ENCODE data around the gene STIM2.

STIM2 gene

GRCh38 chr4:26830701-26831100 lies 29.9 kb upstream of the STIM2 start:
- H3K9me3 ChIP-seq (ENCODE audit: control insufficient read depth in 5 of 5, low read length in 5 of 5), result no peaks in the 10 kb centered on the region
- H3K36me3 ChIP-seq (ENCODE audit: control insufficient read depth in 5 of 5, insufficient read depth in 5 of 5, low read length in 5 of 5), result no peaks in the 10 kb centered on the region
- no peak overlapping the region for H3K9ac ChIP-seq (ENCODE audit: low read length in 5 of 5)
- no peaks in the 10 kb centered on the region for H3K27me3 ChIP-seq (ENCODE audit: control insufficient read depth in 5 of 5, insufficient read depth in 4 of 5, low read length in 5 of 5)
- no peak overlapping the region for H3K27ac ChIP-seq (ENCODE audit: low read depth, low read length)
- H3K4me1 ChIP-seq (ENCODE audit: control insufficient read depth in 5 of 5, insufficient read depth in 5 of 5, low read length in 5 of 5), result peaks cover 0 to 4% (median 0%) of the 10 kb centered on the region in 5 donors
- H3K4me3 ChIP-seq (ENCODE audit: low read depth in 1 of 5, low read length in 5 of 5), result no peak overlapping the region

DNA sequence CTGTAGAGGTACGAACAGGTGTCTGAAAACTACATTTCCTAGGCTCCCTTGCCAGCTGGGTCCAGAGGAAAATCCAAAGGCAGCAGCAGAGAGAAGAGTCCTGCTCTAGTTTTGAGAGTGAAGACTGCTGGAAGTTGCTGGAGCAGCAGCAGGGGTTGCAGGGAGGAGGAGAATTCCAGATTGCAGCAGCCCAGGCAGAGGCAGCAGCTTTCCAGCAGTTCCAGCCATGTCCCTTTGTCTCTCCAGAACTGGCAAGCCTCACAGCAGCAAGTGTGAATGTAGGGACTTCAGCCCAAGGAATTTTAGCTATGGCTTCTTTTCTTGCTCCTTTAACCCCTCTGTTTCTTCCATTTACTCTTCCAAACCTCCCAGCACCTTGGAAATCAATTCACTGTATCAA lies 24.1 kb upstream of the STIM2 start:
- no peaks in the 10 kb centered on the region for H3K27me3 ChIP-seq (ENCODE audit: control insufficient read depth in 5 of 5, insufficient read depth in 4 of 5, low read length in 5 of 5)
- no peak overlapping the region for H3K27ac ChIP-seq (ENCODE audit: low read depth, low read length)
- peaks cover 0 to 10% (median 4%) of the 10 kb centered on the region in 5 donors for H3K4me1 ChIP-seq (ENCODE audit: control insufficient read depth in 5 of 5, insufficient read depth in 5 of 5, low read length in 5 of 5)
- H3K36me3 ChIP-seq (ENCODE audit: control insufficient read depth in 5 of 5, insufficient read depth in 5 of 5, low read length in 5 of 5), result no peaks in the 10 kb centered on the region
- no peak overlapping the region for H3K4me3 ChIP-seq (ENCODE audit: low read depth in 1 of 5, low read length in 5 of 5)
- no peak overlapping the region for H3K9ac ChIP-seq (ENCODE audit: low read length in 5 of 5)
- no peaks in the 10 kb centered on the region for H3K9me3 ChIP-seq (ENCODE audit: control insufficient read depth in 5 of 5, low read length in 5 of 5)

- H3K4me1 ChIP-seq (ENCODE audit: control insufficient read depth in 5 of 5, insufficient read depth in 5 of 5, low read length in 5 of 5), result peaks cover 0 to 10% (median 4%) of the 10 kb centered on the region in 5 donors
- no peak overlapping the region for H3K9ac ChIP-seq (ENCODE audit: low read length in 5 of 5)
- H3K27me3 ChIP-seq (ENCODE audit: control insufficient read depth in 5 of 5, insufficient read depth in 4 of 5, low read length in 5 of 5), result no peaks in the 10 kb centered on the region
- no peak overlapping the region for H3K4me3 ChIP-seq (ENCODE audit: low read depth in 1 of 5, low read length in 5 of 5)
- H3K36me3 ChIP-seq (ENCODE audit: control insufficient read depth in 5 of 5, insufficient read depth in 5 of 5, low read length in 5 of 5), result no peaks in the 10 kb centered on the region
- H3K9me3 ChIP-seq (ENCODE audit: control insufficient read depth in 5 of 5, low read length in 5 of 5), result no peaks in the 10 kb centered on the region
- no peak overlapping the region for H3K27ac ChIP-seq (ENCODE audit: low read depth, low read length)
Observed at GRCh38 chr4:26837993-26838842, 22.4 kb upstream of the STIM2 start.

DNA sequence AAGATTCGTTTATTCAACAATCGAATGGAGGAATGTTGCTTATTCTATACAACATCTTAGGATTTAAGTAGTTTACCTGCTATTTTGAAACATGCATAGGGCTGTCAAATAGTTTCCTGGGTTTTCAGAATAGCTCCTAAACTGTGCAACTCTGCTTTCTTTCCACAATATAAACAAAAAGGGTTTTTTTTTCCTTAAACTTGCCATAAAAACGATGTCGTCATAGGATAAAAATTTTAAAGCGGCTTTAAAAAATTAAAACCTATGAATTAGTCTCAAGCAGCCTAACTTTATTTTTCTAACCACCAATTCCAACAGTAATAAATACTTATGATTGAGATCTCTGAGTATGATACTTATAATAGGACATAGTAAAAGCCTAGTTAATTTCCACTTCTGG lies 21.6 kb upstream of the STIM2 start:
- Histone ChIP-seq H3K9me3 (ENCODE audit: control insufficient read depth in 5 of 5, low read length in 5 of 5) (no peaks in the 10 kb centered on the region), H3K27me3 (ENCODE audit: control insufficient read depth in 5 of 5, insufficient read depth in 4 of 5, low read length in 5 of 5) (no peaks in the 10 kb centered on the region), H3K4me3 (ENCODE audit: low read depth in 1 of 5, low read length in 5 of 5) (no peak overlapping the region), H3K9ac (ENCODE audit: low read length in 5 of 5) (no peak overlapping the region), H3K4me1 (ENCODE audit: control insufficient read depth in 5 of 5, insufficient read depth in 5 of 5, low read length in 5 of 5) (peaks cover 0 to 10% (median 4%) of the 10 kb centered on the region in 5 donors), H3K27ac (ENCODE audit: low read depth, low read length) (no peak overlapping the region), H3K36me3 (ENCODE audit: control insufficient read depth in 5 of 5, insufficient read depth in 5 of 5, low read length in 5 of 5) (no peaks in the 10 kb centered on the region)

- H3K4me3 ChIP-seq (ENCODE audit: low read depth in 1 of 5, low read length in 5 of 5), result no peak overlapping the region
- H3K27me3 ChIP-seq (ENCODE audit: control insufficient read depth in 5 of 5, insufficient read depth in 4 of 5, low read length in 5 of 5), result no peaks in the 10 kb centered on the region
- no peak overlapping the region for H3K9ac ChIP-seq (ENCODE audit: low read length in 5 of 5)
- H3K4me1 ChIP-seq (ENCODE audit: control insufficient read depth in 5 of 5, insufficient read depth in 5 of 5, low read length in 5 of 5), result peaks cover 0 to 10% (median 4%) of the 10 kb centered on the region in 5 donors
- H3K27ac ChIP-seq (ENCODE audit: low read depth, low read length), result no peak overlapping the region
- H3K36me3 ChIP-seq (ENCODE audit: control insufficient read depth in 5 of 5, insufficient read depth in 5 of 5, low read length in 5 of 5), result no peaks in the 10 kb centered on the region
- H3K9me3 ChIP-seq (ENCODE audit: control insufficient read depth in 5 of 5, low read length in 5 of 5), result no peaks in the 10 kb centered on the region
Observed at GRCh38 chr4:26839534-26839951, 21.1 kb upstream of the STIM2 start.

DNA sequence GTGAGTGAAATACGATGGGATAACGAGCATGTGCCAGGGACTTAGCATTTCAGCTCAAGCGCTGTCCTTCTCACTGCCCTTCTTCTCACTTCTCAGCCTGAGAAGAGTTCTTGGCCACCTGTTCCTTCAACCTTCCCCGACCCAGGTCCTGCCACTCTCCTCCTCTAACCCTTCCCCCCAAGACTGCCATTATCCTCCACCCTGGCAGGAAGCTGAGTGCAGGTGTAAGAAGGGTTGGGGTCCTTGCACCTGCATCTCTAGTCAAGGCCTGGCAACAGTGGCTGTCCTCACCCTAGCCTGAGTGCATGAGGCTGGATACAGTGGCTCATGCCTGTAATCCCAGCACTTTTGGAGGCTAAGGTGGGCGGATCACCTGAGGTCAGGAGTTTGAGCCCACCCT lies 19.9 kb upstream of the STIM2 start:
- no peak overlapping the region for H3K9ac ChIP-seq (ENCODE audit: low read length in 5 of 5)
- H3K36me3 ChIP-seq (ENCODE audit: control insufficient read depth in 5 of 5, insufficient read depth in 5 of 5, low read length in 5 of 5), result no peaks in the 10 kb centered on the region
- H3K4me3 ChIP-seq (ENCODE audit: low read depth in 1 of 5, low read length in 5 of 5), result no peak overlapping the region
- no peak overlapping the region for H3K27ac ChIP-seq (ENCODE audit: low read depth, low read length)
- H3K9me3 ChIP-seq (ENCODE audit: control insufficient read depth in 5 of 5, low read length in 5 of 5), result no peaks in the 10 kb centered on the region
- no peaks in the 10 kb centered on the region for H3K27me3 ChIP-seq (ENCODE audit: control insufficient read depth in 5 of 5, insufficient read depth in 4 of 5, low read length in 5 of 5)
- peaks cover 0 to 10% (median 4%) of the 10 kb centered on the region in 5 donors for H3K4me1 ChIP-seq (ENCODE audit: control insufficient read depth in 5 of 5, insufficient read depth in 5 of 5, low read length in 5 of 5)

DNA sequence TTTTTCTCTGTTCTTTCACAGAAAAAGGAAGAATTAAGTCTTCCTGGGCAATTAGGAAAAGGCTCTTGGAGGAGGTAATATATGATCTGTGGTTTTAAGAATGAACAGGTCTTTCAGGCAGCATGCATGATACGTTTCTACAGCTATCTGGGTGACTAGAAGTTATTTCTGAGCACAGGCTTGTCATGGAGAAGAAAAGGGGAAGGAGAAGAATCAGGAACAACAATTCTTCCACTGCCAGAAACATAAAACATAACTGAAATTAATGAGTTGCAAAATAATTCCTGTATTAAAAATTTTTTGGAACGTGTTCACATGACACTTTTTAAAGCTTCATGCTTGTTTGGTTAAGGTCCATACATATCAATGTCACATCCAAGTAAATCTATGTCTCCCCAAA lies 17.7 kb upstream of the STIM2 start:
- no peaks in the 10 kb centered on the region for H3K27me3 ChIP-seq (ENCODE audit: control insufficient read depth in 5 of 5, insufficient read depth in 4 of 5, low read length in 5 of 5)
- H3K9me3 ChIP-seq (ENCODE audit: control insufficient read depth in 5 of 5, low read length in 5 of 5), result peaks cover 0 to 2% (median 0%) of the 10 kb centered on the region in 5 donors
- no peaks in the 10 kb centered on the region for H3K36me3 ChIP-seq (ENCODE audit: control insufficient read depth in 5 of 5, insufficient read depth in 5 of 5, low read length in 5 of 5)
- no peak overlapping the region for H3K4me3 ChIP-seq (ENCODE audit: low read depth in 1 of 5, low read length in 5 of 5)
- H3K4me1 ChIP-seq (ENCODE audit: control insufficient read depth in 5 of 5, insufficient read depth in 5 of 5, low read length in 5 of 5), result peaks cover 0 to 8% (median 4%) of the 10 kb centered on the region in 5 donors
- no peak overlapping the region for H3K27ac ChIP-seq (ENCODE audit: low read depth, low read length)
- H3K9ac ChIP-seq (ENCODE audit: low read length in 5 of 5), result no peak overlapping the region

GRCh38 chr4:26850528-26850927 lies 10.1 kb upstream of the STIM2 start:
- no peak overlapping the region for H3K4me3 ChIP-seq (ENCODE audit: low read depth in 1 of 5, low read length in 5 of 5)
- H3K9me3 ChIP-seq (ENCODE audit: control insufficient read depth in 5 of 5, low read length in 5 of 5), result peaks cover 0 to 3% (median 0%) of the 10 kb centered on the region in 5 donors
- no peak overlapping the region for H3K27ac ChIP-seq (ENCODE audit: low read depth, low read length)
- no peak overlapping the region for H3K9ac ChIP-seq (ENCODE audit: low read length in 5 of 5)
- H3K27me3 ChIP-seq (ENCODE audit: control insufficient read depth in 5 of 5, insufficient read depth in 4 of 5, low read length in 5 of 5), result no peaks in the 10 kb centered on the region
- H3K36me3 ChIP-seq (ENCODE audit: control insufficient read depth in 5 of 5, insufficient read depth in 5 of 5, low read length in 5 of 5), result no peaks in the 10 kb centered on the region
- no peaks in the 10 kb centered on the region for H3K4me1 ChIP-seq (ENCODE audit: control insufficient read depth in 5 of 5, insufficient read depth in 5 of 5, low read length in 5 of 5)

GRCh38 chr4:26851129-26851528 lies 9.5 kb upstream of the STIM2 start:
- H3K9ac ChIP-seq (ENCODE audit: low read length in 5 of 5), result no peak overlapping the region
- no peaks in the 10 kb centered on the region for H3K4me1 ChIP-seq (ENCODE audit: control insufficient read depth in 5 of 5, insufficient read depth in 5 of 5, low read length in 5 of 5)
- no peaks in the 10 kb centered on the region for H3K36me3 ChIP-seq (ENCODE audit: control insufficient read depth in 5 of 5, insufficient read depth in 5 of 5, low read length in 5 of 5)
- no peak overlapping the region for H3K4me3 ChIP-seq (ENCODE audit: low read depth in 1 of 5, low read length in 5 of 5)
- H3K27ac ChIP-seq (ENCODE audit: low read depth, low read length), result no peak overlapping the region
- H3K9me3 ChIP-seq (ENCODE audit: control insufficient read depth in 5 of 5, low read length in 5 of 5), result peaks cover 0 to 3% (median 0%) of the 10 kb centered on the region in 5 donors
- no peaks in the 10 kb centered on the region for H3K27me3 ChIP-seq (ENCODE audit: control insufficient read depth in 5 of 5, insufficient read depth in 4 of 5, low read length in 5 of 5)

DNA sequence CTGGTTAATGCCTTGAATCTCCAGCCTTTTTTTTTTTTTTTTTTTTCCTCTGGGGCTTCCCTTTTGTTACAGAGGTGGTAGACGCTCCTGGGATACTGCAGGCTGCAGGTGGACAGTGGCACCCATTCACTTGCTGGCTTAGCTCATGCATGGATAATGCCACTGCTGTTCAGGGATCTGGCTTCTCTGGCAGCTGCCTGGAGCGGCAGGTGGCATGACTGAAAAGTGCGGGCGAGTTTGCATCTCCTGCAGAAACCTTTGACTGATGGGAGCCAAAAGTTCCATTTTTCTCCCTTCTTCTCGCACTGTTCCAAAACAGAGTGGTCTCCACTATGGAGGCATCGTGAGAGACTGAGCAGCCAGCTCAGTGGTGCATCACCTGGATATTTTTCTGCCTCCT lies 5.9 kb upstream of the STIM2 start:
- no peaks in the 10 kb centered on the region for H3K27me3 ChIP-seq (ENCODE audit: control insufficient read depth in 5 of 5, insufficient read depth in 4 of 5, low read length in 5 of 5)
- H3K36me3 ChIP-seq (ENCODE audit: control insufficient read depth in 5 of 5, insufficient read depth in 5 of 5, low read length in 5 of 5), result no peaks in the 10 kb centered on the region
- no peaks in the 10 kb centered on the region for H3K9me3 ChIP-seq (ENCODE audit: control insufficient read depth in 5 of 5, low read length in 5 of 5)
- no peak overlapping the region for H3K27ac ChIP-seq (ENCODE audit: low read depth, low read length)
- H3K9ac ChIP-seq (ENCODE audit: low read length in 5 of 5), result no peak overlapping the region
- H3K4me3 ChIP-seq (ENCODE audit: low read depth in 1 of 5, low read length in 5 of 5), result no peak overlapping the region
- peaks cover 4 to 28% (median 13%) of the 10 kb centered on the region in 5 donors for H3K4me1 ChIP-seq (ENCODE audit: control insufficient read depth in 5 of 5, insufficient read depth in 5 of 5, low read length in 5 of 5)

Data from subcutaneous abdominal adipose tissue (tissue), 5 donors.